ENCODE measurements around the gene SCYGR7.

SCYGR7 gene, protein sequence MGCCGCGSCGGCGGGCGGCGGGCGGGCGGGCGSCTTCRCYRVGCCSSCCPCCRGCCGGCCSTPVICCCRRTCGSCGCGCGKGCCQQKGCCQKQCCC

DNA sequence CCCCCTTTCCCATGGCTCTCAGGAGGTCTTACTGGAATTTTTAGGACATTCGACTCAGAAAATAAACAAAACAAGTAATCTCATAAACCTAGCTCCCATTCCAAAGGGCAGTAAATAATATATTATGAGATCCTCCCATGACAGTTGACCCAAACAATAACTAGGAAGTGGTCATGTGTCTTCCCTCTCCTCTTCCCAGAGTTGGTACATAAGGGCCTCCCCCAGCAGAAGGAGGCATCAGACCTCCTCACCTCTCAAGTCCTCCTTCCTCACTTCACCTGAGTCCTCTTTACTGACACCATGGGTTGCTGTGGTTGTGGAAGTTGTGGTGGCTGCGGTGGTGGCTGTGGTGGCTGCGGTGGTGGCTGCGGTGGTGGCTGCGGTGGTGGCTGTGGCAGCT lies at the start of gene SCYGR7:
TSS of gene SCYGR7 (plus strand) at position 301 of the 400 bp plus-strand sequence. CDS start at position 301, 0 bp downstream.
- Histone ChIP-seq H3K4me3 (ENCODE audit: low read depth in 1 of 2, low read length in 1 of 2) (no peak within 1 kb of the TSS), H3K36me3 (no peaks in the 10 kb centered on the region), H3K4me1 (ENCODE audit: control insufficient read depth in 1 of 2, insufficient read depth in 1 of 2, low read depth in 1 of 2, low read length in 1 of 2) (peaks cover 5 to 7% of the 10 kb centered on the region in 2 experiments), H3K27me3 (peaks cover 15% of the 10 kb centered on the region), H3K9me3 (no peaks in the 10 kb centered on the region), H3K27ac (no peak within 1 kb of the TSS)
- TF ChIP-seq, protein P1, sequence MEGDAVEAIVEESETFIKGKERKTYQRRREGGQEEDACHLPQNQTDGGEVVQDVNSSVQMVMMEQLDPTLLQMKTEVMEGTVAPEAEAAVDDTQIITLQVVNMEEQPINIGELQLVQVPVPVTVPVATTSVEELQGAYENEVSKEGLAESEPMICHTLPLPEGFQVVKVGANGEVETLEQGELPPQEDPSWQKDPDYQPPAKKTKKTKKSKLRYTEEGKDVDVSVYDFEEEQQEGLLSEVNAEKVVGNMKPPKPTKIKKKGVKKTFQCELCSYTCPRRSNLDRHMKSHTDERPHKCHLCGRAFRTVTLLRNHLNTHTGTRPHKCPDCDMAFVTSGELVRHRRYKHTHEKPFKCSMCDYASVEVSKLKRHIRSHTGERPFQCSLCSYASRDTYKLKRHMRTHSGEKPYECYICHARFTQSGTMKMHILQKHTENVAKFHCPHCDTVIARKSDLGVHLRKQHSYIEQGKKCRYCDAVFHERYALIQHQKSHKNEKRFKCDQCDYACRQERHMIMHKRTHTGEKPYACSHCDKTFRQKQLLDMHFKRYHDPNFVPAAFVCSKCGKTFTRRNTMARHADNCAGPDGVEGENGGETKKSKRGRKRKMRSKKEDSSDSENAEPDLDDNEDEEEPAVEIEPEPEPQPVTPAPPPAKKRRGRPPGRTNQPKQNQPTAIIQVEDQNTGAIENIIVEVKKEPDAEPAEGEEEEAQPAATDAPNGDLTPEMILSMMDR (IDR thresholded peaks at IDR 0.05) = no peak

DNA sequence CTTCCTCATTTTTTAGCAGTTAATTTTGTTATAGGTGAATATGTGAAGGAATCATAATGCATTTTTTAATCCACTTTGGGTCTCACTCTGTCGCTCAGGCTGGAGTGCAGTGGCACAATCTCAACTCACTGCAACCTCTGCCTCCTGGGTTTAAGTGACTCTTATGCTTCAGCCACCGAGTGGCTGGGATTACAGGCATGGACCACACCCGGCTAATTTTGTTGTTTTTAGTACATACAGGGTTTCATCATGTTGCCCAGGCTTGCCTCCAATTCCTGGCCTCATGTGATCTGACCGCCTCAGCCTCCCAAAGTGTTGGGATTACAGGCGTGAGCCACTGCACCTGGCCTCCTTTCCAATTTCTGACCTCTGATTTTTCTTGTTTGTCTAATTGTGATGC lies 43.9 kb upstream of the SCYGR7 start:
- TF ChIP-seq, protein P1 (IDR thresholded peaks at IDR 0.05) = no peak
- no peak overlapping the region for H3K27ac ChIP-seq
- no peaks in the 10 kb centered on the region for H3K9me3 ChIP-seq
- no peaks in the 10 kb centered on the region for H3K36me3 ChIP-seq
- no peak overlapping the region for H3K4me3 ChIP-seq (ENCODE audit: low read depth in 1 of 2, low read length in 1 of 2)
- peaks cover 10% of the 10 kb centered on the region for H3K27me3 ChIP-seq
- H3K4me1 ChIP-seq (ENCODE audit: control insufficient read depth in 1 of 2, insufficient read depth in 1 of 2, low read depth in 1 of 2, low read length in 1 of 2) = peaks cover 3 to 9% of the 10 kb centered on the region in 2 experiments

DNA sequence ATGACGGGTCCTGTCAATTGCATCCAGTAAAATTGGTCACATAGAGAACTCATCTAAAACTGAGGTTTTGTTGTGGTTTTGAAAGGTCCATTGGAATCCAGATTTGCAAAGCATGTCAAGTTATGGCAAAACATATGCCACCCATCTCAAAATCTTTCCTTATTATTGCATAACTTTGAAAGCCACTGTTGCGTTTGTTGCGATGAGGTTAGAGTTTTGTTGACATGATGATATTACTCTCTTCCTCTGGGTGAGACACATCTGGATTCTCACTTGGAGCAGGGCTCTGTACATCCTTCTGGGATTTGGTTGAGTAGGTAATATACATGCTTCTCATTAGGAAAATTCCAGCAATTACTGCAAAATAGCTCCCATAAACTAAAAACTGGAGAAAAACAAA lies 40.9 kb upstream of the SCYGR7 start:
- TF ChIP-seq, protein P1 (IDR thresholded peaks at IDR 0.05) = no peak
- H3K27me3 ChIP-seq = peaks cover 10% of the 10 kb centered on the region
- no peaks in the 10 kb centered on the region for H3K36me3 ChIP-seq
- H3K9me3 ChIP-seq = no peaks in the 10 kb centered on the region
- H3K4me1 ChIP-seq (ENCODE audit: control insufficient read depth in 1 of 2, insufficient read depth in 1 of 2, low read depth in 1 of 2, low read length in 1 of 2) = peaks cover 3 to 9% of the 10 kb centered on the region in 2 experiments
- no peak overlapping the region for H3K4me3 ChIP-seq (ENCODE audit: low read depth in 1 of 2, low read length in 1 of 2)
- H3K27ac ChIP-seq = no peak overlapping the region

DNA sequence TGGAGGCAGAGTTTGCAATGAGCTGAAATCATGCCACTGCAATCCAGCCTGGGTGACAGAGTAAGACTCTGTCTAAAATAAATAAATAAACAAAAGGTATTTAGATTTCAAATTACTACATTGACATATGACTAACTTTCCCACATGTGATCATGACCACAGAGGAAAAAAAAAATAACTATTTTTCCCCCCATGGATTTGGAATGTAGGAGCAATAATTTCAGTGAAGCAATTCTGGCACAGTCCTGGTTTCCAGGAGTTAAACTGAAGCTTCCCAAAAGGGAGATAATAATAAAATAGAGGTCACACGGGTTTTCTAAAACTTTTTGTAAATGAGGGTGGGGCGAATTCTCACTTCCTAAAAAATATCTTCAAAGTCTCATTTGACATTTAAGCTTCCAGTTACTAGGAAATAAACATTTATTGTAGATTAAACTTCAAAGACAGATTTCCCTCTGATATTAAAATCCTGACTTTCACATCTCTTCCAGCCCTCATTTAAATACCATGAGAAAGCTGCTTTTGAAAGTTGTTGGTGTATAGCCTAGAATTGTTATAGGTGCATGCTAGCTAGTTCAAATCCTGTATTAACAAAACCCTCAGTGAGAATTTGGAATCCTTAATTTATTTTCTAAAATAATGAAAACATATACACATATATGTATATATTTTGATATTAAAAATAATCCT lies 31.0 kb upstream of the SCYGR7 start:
- Histone ChIP-seq H3K27ac (no peak overlapping the region), H3K9me3 (no peaks in the 10 kb centered on the region), H3K4me3 (ENCODE audit: low read depth in 1 of 2, low read length in 1 of 2) (no peak overlapping the region), H3K36me3 (no peaks in the 10 kb centered on the region), H3K4me1 (ENCODE audit: control insufficient read depth in 1 of 2, insufficient read depth in 1 of 2, low read depth in 1 of 2, low read length in 1 of 2) (no peaks in the 10 kb centered on the region), H3K27me3 (peaks cover 6% of the 10 kb centered on the region)
- TF ChIP-seq, protein P1 (IDR thresholded peaks at IDR 0.05) = no peak

DNA sequence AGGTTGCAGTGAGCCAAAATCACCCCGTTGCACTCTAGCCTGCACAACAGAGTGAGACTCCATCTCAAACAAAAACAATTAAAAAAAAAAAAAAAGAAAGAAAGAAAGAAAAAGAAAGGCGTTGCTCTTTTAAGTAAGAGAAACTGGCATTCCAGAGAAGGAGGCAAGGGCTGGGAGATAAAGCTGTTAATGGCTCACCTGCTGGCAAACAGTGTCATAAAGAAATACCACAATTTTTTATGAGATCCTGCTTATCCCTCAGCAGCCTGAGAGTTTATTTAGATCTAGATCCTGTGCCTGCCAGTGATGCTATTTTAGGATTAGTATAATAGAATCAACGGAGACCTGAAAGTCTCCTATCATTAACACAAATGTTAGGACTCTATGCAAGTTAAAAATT lies 26.6 kb upstream of the SCYGR7 start:
- no peak overlapping the region for H3K4me3 ChIP-seq (ENCODE audit: low read depth in 1 of 2, low read length in 1 of 2)
- H3K27ac ChIP-seq = no peak overlapping the region
- TF ChIP-seq, protein P1 (IDR thresholded peaks at IDR 0.05) = no peak
- no peaks in the 10 kb centered on the region for H3K9me3 ChIP-seq
- no peaks in the 10 kb centered on the region for H3K4me1 ChIP-seq (ENCODE audit: control insufficient read depth in 1 of 2, insufficient read depth in 1 of 2, low read depth in 1 of 2, low read length in 1 of 2)
- no peaks in the 10 kb centered on the region for H3K36me3 ChIP-seq
- H3K27me3 ChIP-seq = peaks cover 7% of the 10 kb centered on the region

All from neutrophil (primary cell).